Fibroblast of pulmonary artery (primary cell): Measurements from ENCODE around the gene SPATA31C1.

Experiments
- DNase-seq: peaks from one replicate; pipeline ENCODE4 v3.0.0-alpha.2; 2010; ENCODE audit warnings: low read depth
- H3K4me3 ChIP-seq: replicated peaks from 2 replicates; pipeline ENCODE4 v1.5.1; 2011; ENCODE audit warnings: low read depth, mild to moderate bottlenecking, control low read depth, low read length, moderate library complexity
- CTCF ChIP-seq: IDR thresholded peaks from 2 replicates; pipeline ENCODE4 v1.5.1; 2011; ENCODE audit warnings: mild to moderate bottlenecking, control low read depth, low read length, inconsistent platforms; ENCODE audit errors: missing control alignments

Gene SPATA31C1

GRCh38 chr9:87886933-87887505 is 30.7 kb upstream of the SPATA31C1 start:
- H3K4me3 ChIP-seq = no peak overlapping the region
- TF ChIP-seq CTCF = no peak
- no peak for DNase-seq

- TF ChIP-seq CTCF = no peak
- DNase-seq = no peak
Observed at GRCh38 chr9:87887661-87888480, 29.9 kb upstream of the SPATA31C1 start.

GRCh38 chr9:87888501-87888900 is 29.3 kb upstream of the SPATA31C1 start:
- no peak for DNase-seq
- TF ChIP-seq CTCF = no peak
- no peak overlapping the region for H3K4me3 ChIP-seq

More at GRCh38 chr9:87887661-87888480, 29.9 kb upstream of the SPATA31C1 start:
- no peak overlapping the region for H3K4me3 ChIP-seq

GRCh38 chr9:87889065-87889881 is 28.5 kb upstream of the SPATA31C1 start:
- no peak for TF ChIP-seq CTCF
- DNase-seq = no peak

GRCh38 chr9:87889882-87890252 is 27.9 kb upstream of the SPATA31C1 start:
- TF ChIP-seq CTCF = no peak
- H3K4me3 ChIP-seq = no peak overlapping the region
- DNase-seq = no peak

More at GRCh38 chr9:87889065-87889881, 28.5 kb upstream of the SPATA31C1 start:
- H3K4me3 ChIP-seq = no peak overlapping the region

GRCh38 chr9:87890837-87891236 is 26.9 kb upstream of the SPATA31C1 start:
- DNase-seq = no peak
- no peak for TF ChIP-seq CTCF
- H3K4me3 ChIP-seq = no peak overlapping the region
